HepG2 (cell line): ENCODE data around the gene KIAA1217. TPM values are rescaled to one million over a fixed set of nuclear protein-coding genes. Genes with fewer than 3 reads are reported as not detected.

ENCODE experiments used
- ATAC-seq: fragments of 200-7000 bp; cut with Tn5 transposase; 3 replicates; pipeline ENCODE4 v1.9.1; 2020; ENCODE audit warnings: mild to moderate bottlenecking, moderate library complexity
- BruUV-seq: library from RNA; stranded (reverse); fragments of 400-500 nt; replicated peaks from 2 replicates; lab custom pipeline; 2021; lab: Mats Ljungman, UMichigan
- CTCF ChIA-PET: fragments of 300-600 bp; formaldehyde crosslinking; extraction: SDS; loops from one replicate; lab custom pipeline; 2021; ENCODE audit warnings: low total read pairs, inconsistent platforms, low intra/inter-chr PET ratio; lab: Yijun Ruan, JAX
- POLR2A ChIA-PET: fragments of 350-600 bp; sonication (Branson Sonifier 250); formaldehyde crosslinking; loops from one replicate; lab custom pipeline; 2020; ENCODE audit warnings: antibody characterized with exemption, inconsistent platforms; lab: Yijun Ruan, JAX
- DNase-seq: peaks from one replicate; pipeline ENCODE4 v3.0.0-alpha.2; 2015; ENCODE audit warnings: low spot score
- FAIRE-seq: peaks from 3 replicates; lab custom pipeline; 2011; peaks lifted over from hg19 to GRCh38; lab: Jason Lieb, UNC
- H2AFZ ChIP-seq: one replicate; pipeline ENCODE4 v1.6.1; 2011; ENCODE audit warnings: low read length, inconsistent platforms
- H3K27ac ChIP-seq: fragments of 300-600 bp; 3 replicates; pipeline ENCODE4 v1.8.0; 2011; ENCODE audit warnings: mixed run types, mild to moderate bottlenecking, mixed read lengths, low read length, inconsistent platforms; ENCODE audit not compliant: insufficient read depth; ENCODE audit errors: extremely low read length
- H3K27me3 ChIP-seq, 2 experiments: fragments of 200-600 bp in 1 of 2; 2 replicates in 1 of 2; 3 replicates in 1 of 2; pipeline versions ENCODE4 v1.6.0 to v1.8.0; 2011; ENCODE audit warnings: low read length in 2 of 2, mild to moderate bottlenecking in 2 of 2, moderate library complexity in 2 of 2, inconsistent platforms in 1 of 2; ENCODE audit not compliant: insufficient read depth in 2 of 2, control insufficient read depth in 1 of 2
- H3K36me3 ChIP-seq, 2 experiments: fragments of 200-600 bp in 1 of 2; replicated peaks in 1 of 2; 2 replicates in 1 of 2; 3 replicates in 1 of 2; pipeline versions ENCODE4 v1.5.1 to v1.8.0; 2011; ENCODE audit warnings: low read length in 2 of 2, inconsistent platforms in 1 of 2; ENCODE audit not compliant: insufficient read depth in 2 of 2, control insufficient read depth in 1 of 2
- H3K4me1 ChIP-seq: 2 replicates; pipeline ENCODE4 v1.5.1; 2012; ENCODE audit warnings: low read length, inconsistent platforms; ENCODE audit not compliant: insufficient read depth
- H3K4me2 ChIP-seq: 2 replicates; pipeline ENCODE4 v1.6.0; 2011; ENCODE audit warnings: low read depth, low read length, inconsistent platforms
- H3K4me3 ChIP-seq, 3 experiments: fragments of 200-600 bp in 1 of 3; sonication (generic), shearing (Covaris generic) in 1 of 3; replicated peaks in 1 of 3; 2 replicates each; pipeline ENCODE4 v1.5.1; 2011 to 2016; ENCODE audit warnings: low read length in 3 of 3, inconsistent platforms in 2 of 3, low read depth in 2 of 3, mild to moderate bottlenecking in 2 of 3, control low read depth in 1 of 3, mixed read lengths in 1 of 3; ENCODE audit not compliant: insufficient read depth in 1 of 3
- H3K79me2 ChIP-seq: one replicate; pipeline ENCODE4 v1.6.1; 2011; ENCODE audit warnings: low read length, inconsistent platforms; ENCODE audit not compliant: insufficient read depth
- H3K9ac ChIP-seq: 2 replicates; pipeline ENCODE4 v1.6.0; 2011; ENCODE audit warnings: mild to moderate bottlenecking, low read depth, low read length, inconsistent platforms; ENCODE audit not compliant: insufficient read depth
- H3K9me3 ChIP-seq: 2 replicates; pipeline ENCODE4 v1.5.1; 2012; ENCODE audit warnings: mild to moderate bottlenecking, low read length
- H4K20me1 ChIP-seq: 2 replicates; pipeline ENCODE4 v1.6.0; 2011; ENCODE audit warnings: inconsistent platforms, mild to moderate bottlenecking, low read length, moderate library complexity; ENCODE audit not compliant: insufficient read depth
- BHLHE40 ChIP-seq: IDR thresholded peaks from 2 replicates; pipeline ENCODE4 v1.6.1; 2011; ENCODE audit warnings: low read length, improper control_type of control experiment
- CEBPG ChIP-seq: IDR thresholded peaks from 2 replicates; pipeline ENCODE4 v1.6.1; 2016
- EZH2 ChIP-seq: conservative IDR thresholded peaks from 2 replicates; pipeline ENCODE4 v1.6.1; 2012; ENCODE audit warnings: mild to moderate bottlenecking, low read depth, low read length, moderate library complexity
- ISL2 ChIP-seq: sonication (generic); formaldehyde crosslinking; IDR thresholded peaks from 2 replicates; pipeline ENCODE4 v1.5.0; 2020; ENCODE audit warnings: missing genetic modification reagents
- MAZ ChIP-seq, 2 experiments: sonication (generic) in 1 of 2; formaldehyde crosslinking in 1 of 2; IDR thresholded peaks; 2 replicates each; pipeline versions ENCODE4 v1.5.0 to v1.6.1; 2012 to 2020; ENCODE audit warnings: low read depth in 2 of 2, mild to moderate bottlenecking in 2 of 2, borderline replicate concordance in 1 of 2, improper control_type of control experiment in 1 of 2, low read length in 1 of 2, missing genetic modification reagents in 1 of 2, moderate library complexity in 1 of 2
- PAXIP1 ChIP-seq: sonication (generic); formaldehyde crosslinking; conservative IDR thresholded peaks from 2 replicates; pipeline ENCODE4 v1.4.0; 2020; ENCODE audit warnings: mild to moderate bottlenecking, missing genetic modification reagents, moderate library complexity
- RBFOX2 ChIP-seq: fragments of 200-400 bp; formaldehyde crosslinking; IDR thresholded peaks from 2 replicates; pipeline ENCODE4 v1.6.1; 2017; ENCODE audit warnings: low read depth, mild to moderate bottlenecking, low read length
- RBM39 ChIP-seq: fragments of 200-400 bp; formaldehyde crosslinking; IDR thresholded peaks from one replicate; pipeline ENCODE4 v1.6.1; 2018; ENCODE audit warnings: antibody characterized with exemption, mild to moderate bottlenecking, low read depth, low read length; ENCODE audit not compliant: poor library complexity, severe bottlenecking
- SNAPC2 ChIP-seq: sonication (generic); formaldehyde crosslinking; IDR thresholded peaks from 2 replicates; pipeline ENCODE4 v1.8.1; 2022; ENCODE audit warnings: mild to moderate bottlenecking, missing genetic modification reagents
- XRCC5 ChIP-seq: fragments of 200-400 bp; formaldehyde crosslinking; optimal IDR thresholded peaks from 2 replicates; pipeline ENCODE3; 2017; ENCODE audit warnings: mild to moderate bottlenecking, low read length
- ZBTB38 ChIP-seq: sonication (generic); formaldehyde crosslinking; IDR thresholded peaks from 2 replicates; pipeline ENCODE4 v1.5.1; 2020; ENCODE audit warnings: mild to moderate bottlenecking, missing genetic modification reagents
- ZNF292 ChIP-seq: sonication (generic); formaldehyde crosslinking; IDR thresholded peaks from 2 replicates; pipeline ENCODE4 v1.8.1; 2022; ENCODE audit warnings: mild to moderate bottlenecking, low read depth, missing genetic modification reagents, borderline replicate concordance
- ZNF33A ChIP-seq: sonication (generic); formaldehyde crosslinking; IDR thresholded peaks from 2 replicates; pipeline ENCODE4 v1.5.1; 2020; ENCODE audit warnings: missing genetic modification reagents, mild to moderate bottlenecking, moderate library complexity, borderline replicate concordance
- ZNF564 ChIP-seq: sonication (generic); formaldehyde crosslinking; IDR thresholded peaks from 2 replicates; pipeline ENCODE4 v1.8.1; 2023; ENCODE audit warnings: mild to moderate bottlenecking, missing genetic modification reagents
- ZNF580 ChIP-seq: IDR thresholded peaks from 2 replicates; pipeline ENCODE4 v1.6.1; 2016; ENCODE audit warnings: low read depth, borderline replicate concordance
- WGBS: methylation state at CpG from one replicate; pipeline ENCODE4 v1.1.6; 2017; ENCODE audit warnings: low lambda C conversion rate; 5-methylcytosine and 5-hydroxymethylcytosine counted together
- in situ Hi-C: cut with HindIII; loops from 2 replicates; pipeline ENCODE4 v1.10.0; 2017; ENCODE audit warnings: low pct_unique_long_range_greater_than_20kb; ENCODE audit not compliant: extremely low pct_ligation_motif_present
- intact Hi-C: fragments of 100-400 bp; cut with micrococcal nuclease; formaldehyde crosslinking; loops from one replicate; pipeline ENCODE4 v1.10.0; 2022; ENCODE audit not compliant: unreplicated experiment
- polyA plus RNA-seq, 8 experiments: library from polyadenylated mRNA; depleted of rRNA in 3 of 8; stranded (reverse) in 7 of 8; unstranded in 1 of 8; fragments of >200 nt; fragmentation: Illumina TruSeq in 4 of 8; extraction: Trizol in 4 of 8; gene quantifications; 2 replicates each; pipeline versions ENCODE4 v1.2.1 to v1.2.3, GENCODE V29; 2011 to 2016; ENCODE audit warnings: low read depth in 4 of 8, missing spikeins in 1 of 8, mixed read lengths in 1 of 8; ENCODE audit not compliant: insufficient read depth in 1 of 8
- total RNA-seq, 5 experiments: library from RNA; depleted of rRNA; stranded (reverse); fragments of >200 nt; fragmentation: Illumina TruSeq; extraction: Trizol; gene quantifications; 2 replicates each; pipeline ENCODE4 v1.2.3, GENCODE V29; 2016; ENCODE audit warnings: low read depth in 1 of 5
- TF ChIP-seq, protein P1 (sequence below), 2 experiments: fragments of 450-650 bp in 1 of 2; sonication (generic) in 1 of 2; formaldehyde crosslinking; IDR thresholded peaks; 2 replicates each; pipeline versions ENCODE4 v1.5.0 to v1.8.0; 2020 to 2022; ENCODE audit warnings: mild to moderate bottlenecking in 1 of 2, missing genetic modification reagents in 1 of 2
- TF ChIP-seq, protein P2 (sequence below): IDR thresholded peaks from 2 replicates; pipeline ENCODE4 v1.6.1; 2012; ENCODE audit warnings: low read depth, low read length, improper control_type of control experiment

The KIAA1217 gene
- total and polyA plus RNA-seq, 2 of the 13 experiments (the other 11 are each of a cell fraction or from before 2014, with no cell fraction given): 4.6 to 10.9 TPM

DNA sequence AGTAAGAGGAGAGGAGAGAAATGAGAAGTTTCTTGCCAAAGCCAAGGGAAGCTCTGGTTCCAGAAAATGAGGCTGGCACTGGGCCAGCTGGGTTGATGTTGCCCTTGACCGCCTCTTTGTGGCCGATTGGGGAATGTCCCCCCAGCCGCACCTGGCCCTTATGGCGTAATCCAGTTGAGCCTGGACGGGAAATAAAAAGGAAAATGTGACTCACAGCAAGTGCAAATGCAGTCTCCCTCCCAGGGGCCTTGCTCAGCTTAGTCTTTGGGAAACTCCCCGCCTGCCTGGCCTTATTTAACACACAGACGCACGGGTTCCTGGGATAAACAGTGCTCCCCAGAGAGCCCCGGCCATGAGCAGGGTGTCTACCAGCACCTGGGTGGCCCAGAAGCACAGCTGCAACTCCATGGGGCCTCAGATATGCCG is 174.8 kb downstream of the KIAA1217 start:
- H3K4me3 ChIP-seq: no peak overlapping the region
- H3K27ac ChIP-seq: no peak overlapping the region
- H3K36me3 ChIP-seq: peaks cover 3 to 7% of the 10 kb centered on the region in 2 experiments; a peak in 4 of 5 replicates
- no peak overlapping the region for H3K4me2 ChIP-seq
- H3K27me3 ChIP-seq: no peaks in the 10 kb centered on the region
- in situ Hi-C loops (no loop called here), intact Hi-C loops (loop anchor here (1.0 kb wide), 1 partner anchor 120 kb away; no protein-coding TSS in a partner anchor)
- H3K4me1 ChIP-seq: peaks cover 15% of the 10 kb centered on the region
- H3K79me2 ChIP-seq: no peaks in the 10 kb centered on the region
- POLR2A ChIA-PET: no interaction called here
- no peaks in the 10 kb centered on the region for H3K9me3 ChIP-seq
- H3K9ac ChIP-seq: no peak overlapping the region
- ATAC-seq: peak; percentile 81
- H2AFZ ChIP-seq: no peak overlapping the region
- peak; percentile 63 for DNase-seq
- FAIRE-seq: no peak
- H4K20me1 ChIP-seq: no peaks in the 10 kb centered on the region
- 49% methylated on average over 8 of the region's 10 CpGs for WGBS
- no TSS peak for BruUV-seq
- CTCF ChIA-PET: interaction anchor here (0.7 kb wide), 1 partner anchor 389 kb away, joined by 3 read pairs; no protein-coding TSS in a partner anchor
- TF ChIP-seq ZNF33A (CRISPR knock-in tag): no peak
- no peak for TF ChIP-seq ISL2 (CRISPR knock-in tag)
- no peak for TF ChIP-seq ZNF292 (CRISPR knock-in tag)
- TF ChIP-seq, protein P1, sequence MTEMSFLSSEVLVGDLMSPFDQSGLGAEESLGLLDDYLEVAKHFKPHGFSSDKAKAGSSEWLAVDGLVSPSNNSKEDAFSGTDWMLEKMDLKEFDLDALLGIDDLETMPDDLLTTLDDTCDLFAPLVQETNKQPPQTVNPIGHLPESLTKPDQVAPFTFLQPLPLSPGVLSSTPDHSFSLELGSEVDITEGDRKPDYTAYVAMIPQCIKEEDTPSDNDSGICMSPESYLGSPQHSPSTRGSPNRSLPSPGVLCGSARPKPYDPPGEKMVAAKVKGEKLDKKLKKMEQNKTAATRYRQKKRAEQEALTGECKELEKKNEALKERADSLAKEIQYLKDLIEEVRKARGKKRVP (CRISPR knock-in tag; IDR thresholded peaks at IDR 0.05): no peak
- no peak for TF ChIP-seq SNAPC2 (CRISPR knock-in tag)
- TF ChIP-seq MAZ (IDR thresholded peaks at IDR 0.05; ENCODE audit: borderline replicate concordance, low read depth, low read length): peak; percentile 19; the same call in 1 of the 2 replicates
- TF ChIP-seq MAZ (CRISPR knock-in tag; IDR thresholded peaks at IDR 0.05; ENCODE audit: low read depth): no peak
- TF ChIP-seq EZH2: no peak
- TF ChIP-seq ZBTB38 (CRISPR knock-in tag): 0 out of 2 replicates have a peak, but pooled peaks have one; percentile 28
- TF ChIP-seq XRCC5: peak; percentile 52
- TF ChIP-seq, protein P2, sequence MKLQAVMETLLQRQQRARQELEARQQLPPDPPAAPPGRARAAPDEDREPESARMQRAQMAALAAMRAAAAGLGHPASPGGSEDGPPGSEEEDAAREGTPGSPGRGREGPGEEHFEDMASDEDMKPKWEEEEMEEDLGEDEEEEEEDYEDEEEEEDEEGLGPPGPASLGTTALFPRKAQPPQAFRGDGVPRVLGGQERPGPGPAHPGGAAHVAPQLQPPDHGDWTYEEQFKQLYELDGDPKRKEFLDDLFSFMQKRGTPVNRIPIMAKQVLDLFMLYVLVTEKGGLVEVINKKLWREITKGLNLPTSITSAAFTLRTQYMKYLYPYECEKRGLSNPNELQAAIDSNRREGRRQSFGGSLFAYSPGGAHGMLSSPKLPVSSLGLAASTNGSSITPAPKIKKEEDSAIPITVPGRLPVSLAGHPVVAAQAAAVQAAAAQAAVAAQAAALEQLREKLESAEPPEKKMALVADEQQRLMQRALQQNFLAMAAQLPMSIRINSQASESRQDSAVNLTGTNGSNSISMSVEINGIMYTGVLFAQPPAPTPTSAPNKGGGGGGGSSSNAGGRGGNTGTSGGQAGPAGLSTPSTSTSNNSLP: peak; percentile 57; the same call in 1 of the 2 replicates
- no peak for TF ChIP-seq ZNF580 (CRISPR knock-in tag)
- no peak for TF ChIP-seq RBM39
- no peak for TF ChIP-seq ZNF564
- peak; percentile 73 for TF ChIP-seq CEBPG
- 0 out of 2 replicates have a peak, but pooled peaks have one; percentile 6 for TF ChIP-seq BHLHE40
- no peak for TF ChIP-seq RBFOX2
- no peak for TF ChIP-seq PAXIP1 (CRISPR knock-in tag)
